Measurements from ENCODE around the gene SYNCRIP.
"Not testable (repeated sequence)": the region's sequence is repeated elsewhere in the genome, so short reads cannot be mapped to it uniquely, and the experiment has no call there.

Gene SYNCRIP

GRCh38 chr6:85642774-85643536 lies at the start of gene SYNCRIP:
Gene SYNCRIP, minus strand, starts transcription at chr6:85642886. Its CDS starts 1,447 bp downstream, at chr6:85641439.
- peak; percentile 94 for DNase-seq

GRCh38 chr6:85691478-85691877 lies 48.8 kb upstream of the SYNCRIP start:
- DNase-seq, result no peak

GRCh38 chr6:85690071-85690470 lies 47.4 kb upstream of the SYNCRIP start:
- DNase-seq, result no peak

- DNase-seq, result no peak
These were observed 43.0 kb upstream of the SYNCRIP start for GRCh38 chr6:85685713-85686112.

- no peak for DNase-seq
These were observed 42.1 kb upstream of the SYNCRIP start for GRCh38 chr6:85684809-85685171.

GRCh38 chr6:85684133-85684808 lies 41.6 kb upstream of the SYNCRIP start:
- no peak for DNase-seq

GRCh38 chr6:85681899-85682298 lies 39.2 kb upstream of the SYNCRIP start:
- DNase-seq, result not testable (repeated sequence)

GRCh38 chr6:85680388-85680787 lies 37.7 kb upstream of the SYNCRIP start:
- no peak for DNase-seq

GRCh38 chr6:85679445-85680123 lies 36.9 kb upstream of the SYNCRIP start:
- no peak for DNase-seq

- peak; percentile 97 for DNase-seq
These were observed 36.1 kb upstream of the SYNCRIP start for GRCh38 chr6:85678602-85679444.

GRCh38 chr6:85678026-85678601 lies 35.4 kb upstream of the SYNCRIP start:
- DNase-seq, result peak; percentile 37

- DNase-seq, result peak; percentile 9
These were observed 34.7 kb upstream of the SYNCRIP start for GRCh38 chr6:85677234-85677956.

- no peak for DNase-seq
These were observed 33.5 kb upstream of the SYNCRIP start for GRCh38 chr6:85676086-85676729.

- DNase-seq, result no peak
These were observed 32.5 kb upstream of the SYNCRIP start for GRCh38 chr6:85675030-85675819.

GRCh38 chr6:85674604-85675003 lies 31.9 kb upstream of the SYNCRIP start:
- no peak for DNase-seq

- no peak for DNase-seq
These were observed 30.8 kb upstream of the SYNCRIP start for GRCh38 chr6:85673198-85674139.

- no peak for DNase-seq
These were observed 29.9 kb upstream of the SYNCRIP start for GRCh38 chr6:85672623-85673022.

GRCh38 chr6:85672050-85672449 lies 29.4 kb upstream of the SYNCRIP start:
- DNase-seq, result no peak

- DNase-seq, result no peak
These were observed 27.9 kb upstream of the SYNCRIP start for GRCh38 chr6:85670573-85670972.
